K562 (cell line): ENCODE results near the gene SPTBN2. TPM values are rescaled to one million over a fixed set of nuclear protein-coding genes. Genes with fewer than 3 reads are reported as not detected.
A peak's percentile ranks its signal among the peaks of the same experiment; 100 is the strongest.

ENCODE experiments used
- ARID3A ChIP-seq: IDR thresholded peaks from 2 replicates; pipeline ENCODE4 v1.6.1; 2012; ENCODE audit warnings: low read depth, low read length, improper control_type of control experiment, borderline replicate concordance
- BHLHE40 ChIP-seq: IDR thresholded peaks from 2 replicates; pipeline ENCODE4 v1.6.1; 2011; ENCODE audit warnings: low read length, improper control_type of control experiment
- CREB3 ChIP-seq: fragments of 450-650 bp; conservative IDR thresholded peaks from 2 replicates; pipeline ENCODE4 v1.6.1; 2016; ENCODE audit warnings: missing genetic modification characterization, low read depth, mild to moderate bottlenecking, missing compliant biosample characterization, moderate library complexity
- CREM ChIP-seq: IDR thresholded peaks from 2 replicates; pipeline ENCODE4 v1.6.1; 2014; ENCODE audit warnings: antibody characterized with exemption, low read depth
- FOXJ2 ChIP-seq: fragments of 200-800 bp; sonication (Bioruptor generic); IDR thresholded peaks from 2 replicates; pipeline ENCODE4 v1.6.1; 2016; ENCODE audit warnings: missing genetic modification characterization, missing compliant biosample characterization
- HDAC8 ChIP-seq: fragments of 450-650 bp; IDR thresholded peaks from 2 replicates; pipeline ENCODE4 v1.6.1; 2016; ENCODE audit warnings: mild to moderate bottlenecking, missing genetic modification characterization, moderate library complexity, missing compliant biosample characterization
- MLX ChIP-seq, 2 experiments: fragments of 450-650 bp in 1 of 2; sonication (generic) in 1 of 2; formaldehyde crosslinking; conservative IDR thresholded peaks; 2 replicates each; pipeline versions ENCODE4 v1.4.0 to v1.8.1; 2020 to 2022; ENCODE audit warnings: mild to moderate bottlenecking in 1 of 2, missing genetic modification reagents in 1 of 2
- NBN ChIP-seq: fragments of 450-650 bp; IDR thresholded peaks from 2 replicates; pipeline ENCODE4 v1.6.1; 2016; ENCODE audit warnings: low read depth, mild to moderate bottlenecking
- NFXL1 ChIP-seq: fragments of 450-650 bp; formaldehyde crosslinking; IDR thresholded peaks from 2 replicates; pipeline ENCODE4 v1.4.0; 2021; ENCODE audit warnings: mild to moderate bottlenecking
- NR3C1 ChIP-seq: sonication (generic); formaldehyde crosslinking; IDR thresholded peaks from 2 replicates; pipeline ENCODE4 v1.8.1; 2022; ENCODE audit warnings: missing genetic modification reagents
- RBBP5 ChIP-seq: fragments of 200-600 bp; sonication (generic); IDR thresholded peaks from 2 replicates; pipeline ENCODE4 v1.6.1; 2012; ENCODE audit warnings: borderline replicate concordance, mild to moderate bottlenecking, low read length, control low read depth, inconsistent platforms; ENCODE audit not compliant: insufficient read depth, poor library complexity, severe bottlenecking
- RNF219 ChIP-seq: fragments of 250-450 bp; sonication (Bioruptor Pico); IDR thresholded peaks from 2 replicates; pipeline ENCODE4 v1.5.0; 2022; ENCODE audit warnings: mild to moderate bottlenecking
- SFPQ ChIP-seq: fragments of 200-400 bp; formaldehyde crosslinking; IDR thresholded peaks from 2 replicates; pipeline ENCODE4 v1.6.1; 2017; ENCODE audit warnings: mild to moderate bottlenecking, low read depth, low read length, moderate library complexity
- SIX5 ChIP-seq, 2 experiments: IDR thresholded peaks; 2 replicates each; pipeline ENCODE4 v1.6.1; 2011; ENCODE audit warnings: low read length in 2 of 2, borderline replicate concordance in 1 of 2, low read depth in 1 of 2, mild to moderate bottlenecking in 1 of 2, moderate library complexity in 1 of 2; ENCODE audit not compliant: insufficient read depth in 1 of 2
- ZNF143 ChIP-seq: sonication (generic); formaldehyde crosslinking; IDR thresholded peaks from 2 replicates; pipeline ENCODE4 v1.9.0; 2022; ENCODE audit warnings: mild to moderate bottlenecking, missing genetic modification reagents
- ZNF3 ChIP-seq: fragments of 250-450 bp; sonication (Bioruptor Pico); IDR thresholded peaks from 2 replicates; pipeline ENCODE4 v1.5.0; 2021; ENCODE audit warnings: mild to moderate bottlenecking, moderate library complexity
- ZNF347 ChIP-seq: fragments of 450-650 bp; formaldehyde crosslinking; IDR thresholded peaks from 2 replicates; pipeline ENCODE4 v1.4.0; 2020; ENCODE audit warnings: low read depth, mild to moderate bottlenecking, moderate library complexity
- ZNF431 ChIP-seq: sonication (generic); formaldehyde crosslinking; IDR thresholded peaks from 2 replicates; pipeline ENCODE4 v1.8.0; 2022; ENCODE audit warnings: mild to moderate bottlenecking, missing genetic modification reagents
- polyA plus RNA-seq, 8 experiments: library from polyadenylated mRNA; depleted of rRNA in 4 of 8; stranded (reverse) in 5 of 8; unstranded in 3 of 8; fragments of >200 nt; fragmentation: Nextera tagmentation in 2 of 8; fragmentation: Illumina TruSeq in 1 of 8; extraction: Ambion mirVana in 2 of 8; extraction: Trizol in 1 of 8; gene quantifications; 2 replicates each; pipeline versions ENCODE4 v1.2.1 to v1.2.3, GENCODE V29; 2011 to 2014; ENCODE audit warnings: inconsistent platforms in 1 of 8, missing spikeins in 1 of 8
- total RNA-seq, 7 experiments: library from RNA; depleted of rRNA in 6 of 7; stranded (reverse); fragments of >200 nt in 6 of 7; fragmentation: Illumina TruSeq in 2 of 7; extraction: Trizol in 2 of 7; gene quantifications; 2 replicates each; pipeline versions ENCODE4 v1.2.1 to v1.2.3, GENCODE V29; 2011 to 2021; ENCODE audit warnings: low replicate concordance in 1 of 7

The SPTBN2 gene
- total and polyA plus RNA-seq, 9 of the 15 experiments (the other 6 are each of a cell fraction or from before 2014, with no cell fraction given), result 0.38 to 56.5 (median 19.7) TPM

- peak; percentile 34; the same call in 1 of the 2 replicates for TF ChIP-seq BHLHE40
- no peak for TF ChIP-seq SIX5 (IDR thresholded peaks at IDR 0.05; ENCODE audit: borderline replicate concordance in 1 of 2, insufficient read depth in 1 of 2, low read depth in 1 of 2, low read length in 2 of 2)
- TF ChIP-seq MLX (CRISPR knock-in tag; conservative IDR thresholded peaks at IDR 0.05), result no peak
- peak; percentile 65; the same call in 1 of the 2 replicates for TF ChIP-seq NBN
- TF ChIP-seq CREB3 (tag), result no peak
- no peak for TF ChIP-seq FOXJ2 (tag)
- TF ChIP-seq HDAC8, result no peak
- no peak for TF ChIP-seq ZNF431
- TF ChIP-seq CREM, result peak; percentile 66
- no peak for TF ChIP-seq SFPQ
- no peak for TF ChIP-seq RBBP5
- TF ChIP-seq ZNF347, result no peak
- 0 out of 2 replicates have a peak, but pooled peaks have one; percentile 54 for TF ChIP-seq ARID3A
- TF ChIP-seq ZNF3, result no peak
- TF ChIP-seq NFXL1 (CRISPR knock-in tag), result no peak
- no peak for TF ChIP-seq NR3C1 (CRISPR knock-in tag)
- no peak for TF ChIP-seq ZNF143
- no peak for TF ChIP-seq RNF219
These were observed 27.4 kb downstream of the SPTBN2 start (continued) for GRCh38 chr11:66701432-66702240.
